Left hindlimb (tissue), 1 donor: ENCODE data around the gene ADAMTSL5.
A peak's percentile ranks its signal among the peaks of the same experiment; 100 is the strongest.

Source experiments
- DNase-seq: peaks from one replicate; pipeline ENCODE4 v3.0.0-alpha.2; 2018

ADAMTSL5 gene

DNA sequence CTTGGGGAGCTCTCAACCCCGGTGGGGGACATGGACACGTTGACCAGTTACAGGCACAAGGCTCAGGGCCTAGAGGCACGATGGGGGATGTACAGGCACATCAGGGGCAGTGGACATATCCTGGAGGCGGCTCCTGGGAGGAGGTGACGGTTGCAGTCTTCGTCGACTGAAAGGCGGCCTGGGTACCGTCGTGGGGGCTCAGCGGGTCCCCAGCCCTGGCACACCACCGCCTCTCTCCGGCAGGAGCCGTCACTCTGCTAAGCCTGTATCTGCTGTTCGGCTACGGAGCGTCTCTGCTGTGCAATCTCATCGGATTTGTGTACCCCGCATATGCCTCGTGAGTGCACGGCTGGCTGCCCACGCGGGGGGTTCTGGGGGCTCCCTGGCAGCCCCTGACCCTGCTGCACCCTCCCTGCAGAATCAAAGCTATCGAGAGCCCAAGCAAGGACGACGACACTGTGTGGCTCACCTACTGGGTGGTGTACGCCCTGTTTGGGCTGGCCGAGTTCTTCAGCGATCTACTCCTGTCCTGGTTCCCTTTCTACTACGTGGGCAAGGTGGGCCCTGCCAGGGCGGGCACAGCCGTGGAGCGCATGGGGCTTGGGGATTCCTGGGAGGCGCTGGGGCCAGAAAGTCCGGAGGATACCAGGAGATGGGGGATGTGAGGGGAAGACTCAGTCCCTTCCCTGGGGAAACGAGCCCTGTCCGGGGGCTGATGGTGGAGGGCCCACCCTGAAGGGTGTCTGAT lies 17.6 kb downstream of the ADAMTSL5 start:
- DNase-seq = no peak

DNA sequence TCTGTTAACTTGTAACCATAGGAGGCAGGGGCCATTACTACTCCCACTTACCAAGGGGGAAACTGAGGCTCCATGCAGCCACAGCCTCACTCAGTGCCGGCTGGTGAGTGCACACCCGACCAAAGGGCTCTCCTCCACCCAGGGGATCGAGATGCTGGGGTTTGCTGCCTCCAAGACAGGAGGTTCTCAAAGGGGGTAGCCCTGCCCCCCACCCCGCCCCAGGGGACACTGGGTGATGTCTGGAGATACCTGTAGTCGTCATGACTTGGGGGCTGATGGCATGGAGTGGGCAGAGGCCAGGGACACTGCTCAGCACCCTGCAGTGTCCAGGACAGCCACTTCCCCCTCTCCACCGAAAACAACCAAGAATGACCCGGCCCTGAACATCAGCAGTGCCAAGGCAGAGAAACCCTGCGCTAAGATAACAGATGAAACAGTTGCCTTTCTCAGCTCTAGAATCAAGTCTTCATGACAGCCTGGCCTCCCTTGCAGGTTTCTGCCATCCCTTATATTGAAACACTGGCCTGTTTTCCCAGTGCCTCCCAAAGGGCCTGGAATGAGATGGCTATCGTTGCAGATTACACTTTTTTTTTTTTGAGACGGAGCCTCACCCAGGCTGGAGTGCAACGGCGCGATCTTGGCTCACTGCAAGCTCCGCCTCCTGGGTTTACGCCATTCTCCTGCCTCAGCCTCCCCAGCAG lies 18.6 kb downstream of the ADAMTSL5 start:
- no peak for DNase-seq

DNA sequence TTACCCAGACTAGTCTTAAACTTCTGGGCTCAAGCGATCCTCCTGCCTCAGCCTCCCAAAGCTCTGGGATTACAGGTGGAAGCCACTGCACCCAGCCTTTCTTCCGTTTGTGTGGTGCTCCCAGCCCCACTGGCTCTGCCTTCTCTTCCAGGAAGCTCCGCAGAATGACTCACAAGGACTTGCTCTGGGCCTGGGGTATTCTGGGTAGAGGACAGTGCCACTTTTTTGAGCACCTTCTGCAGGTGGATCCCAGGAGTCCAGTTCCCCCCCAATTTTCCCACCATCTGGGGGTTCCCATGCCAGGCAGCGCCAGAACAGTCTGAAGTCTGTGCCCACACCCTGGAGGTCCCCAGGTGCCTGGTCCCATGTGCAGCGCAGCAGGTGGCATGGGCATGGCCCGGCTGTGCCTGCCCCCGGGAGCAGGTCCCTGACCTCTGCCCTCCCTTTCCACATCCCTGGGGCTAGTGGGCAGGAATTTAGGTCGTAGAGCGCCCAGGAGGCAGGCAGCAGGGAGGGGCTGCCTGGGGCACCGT lies 20.3 kb downstream of the ADAMTSL5 start:
- DNase-seq = no peak

DNA sequence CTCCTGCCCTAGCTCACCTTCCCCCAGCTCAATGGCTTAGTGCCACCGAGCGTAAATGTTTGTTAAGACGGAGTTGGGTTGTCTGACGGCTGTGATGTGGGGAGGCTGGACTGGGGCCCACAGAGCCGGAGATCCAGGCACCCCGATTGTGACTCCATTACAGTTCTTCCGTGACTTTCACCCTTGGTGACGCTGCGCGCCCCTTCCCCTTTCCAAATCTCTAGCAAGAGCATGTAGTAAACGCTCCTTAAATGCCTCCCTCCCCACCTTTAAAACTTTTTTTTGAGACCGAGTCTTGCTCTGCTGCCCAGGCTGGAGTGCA lies 21.0 kb downstream of the ADAMTSL5 start:
- no peak for DNase-seq

DNA sequence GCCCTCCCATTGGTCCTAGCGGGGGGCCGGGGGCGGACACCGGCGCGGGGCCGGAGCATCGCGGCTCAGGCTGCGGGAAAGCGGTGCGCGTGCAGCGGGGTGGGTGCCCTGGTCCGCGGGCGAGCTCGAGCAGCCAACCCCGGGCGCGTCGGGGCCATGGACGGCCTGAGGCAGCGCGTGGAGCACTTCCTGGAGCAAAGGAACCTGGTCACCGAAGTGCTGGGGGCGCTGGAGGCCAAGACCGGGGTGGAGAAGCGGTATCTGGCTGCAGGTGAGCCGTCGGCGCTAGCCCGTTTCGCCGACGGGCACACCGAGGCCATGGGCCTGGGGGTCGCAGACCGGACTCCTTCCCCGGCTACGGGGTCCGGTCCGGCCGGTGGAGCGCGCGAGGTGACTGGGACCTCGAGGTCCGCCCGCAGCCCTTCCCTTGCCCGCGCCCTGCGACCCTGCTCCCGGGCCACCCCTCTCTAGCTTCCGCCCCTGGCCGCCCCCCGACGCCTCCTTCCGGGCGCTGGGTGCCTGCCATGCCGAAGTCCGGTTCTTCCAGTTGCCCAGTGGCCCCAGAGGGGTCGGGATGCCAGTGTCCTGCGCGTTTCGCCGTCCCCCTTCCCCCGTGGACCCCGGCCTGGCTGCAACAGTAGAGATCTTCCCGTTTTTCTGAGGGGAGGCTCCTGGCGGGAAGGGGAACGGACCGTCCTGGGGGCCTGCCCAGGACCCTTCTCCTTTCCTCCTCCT lies 21.5 kb downstream of the ADAMTSL5 start, which contains the start of gene REEP6:
Gene REEP6, plus strand, starts transcription at position 68 of the 735 bp plus-strand sequence. Its CDS starts 89 bp downstream, at position 157.
- DNase-seq = no peak

DNA sequence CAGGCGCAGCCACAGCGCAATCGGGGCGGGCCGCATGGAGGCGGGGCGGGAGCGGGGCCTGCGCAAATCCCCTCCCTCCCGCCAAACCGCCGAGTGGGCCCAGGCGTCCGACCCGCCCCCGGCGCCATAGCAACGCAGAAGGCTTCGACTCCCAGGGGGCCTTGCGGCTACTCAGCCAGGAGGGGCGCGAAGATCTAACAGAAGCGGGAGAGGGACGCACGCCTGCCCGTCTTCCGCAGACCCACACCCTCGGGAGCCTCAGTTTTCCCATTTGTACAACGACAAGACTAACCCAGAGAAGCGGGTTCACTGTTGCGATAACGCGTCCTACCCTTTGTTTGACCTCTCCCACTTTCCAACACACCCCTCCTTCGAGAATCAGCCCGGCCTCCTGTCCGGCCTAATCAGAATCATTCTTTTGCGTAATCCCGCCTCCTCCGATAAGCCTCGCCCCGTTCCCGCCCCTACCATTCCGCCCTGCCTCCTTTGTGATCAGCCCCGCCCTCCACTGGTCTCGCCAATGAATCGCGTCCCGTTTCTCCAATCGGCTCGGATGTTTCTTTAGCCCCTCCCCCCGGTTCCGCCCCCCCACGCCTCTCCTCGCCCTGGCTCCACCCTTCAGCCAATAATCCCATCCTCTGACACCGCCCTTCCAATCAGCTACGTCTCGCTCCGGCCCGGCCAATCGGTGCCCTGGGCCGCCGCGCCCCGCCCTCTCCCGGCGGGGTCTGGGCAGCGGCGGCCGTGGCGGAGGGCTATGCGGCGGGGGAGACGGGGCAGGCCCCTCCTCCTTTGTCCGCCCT lies 22.3 kb downstream of the ADAMTSL5 start, which contains the start of gene PCSK4:
Gene PCSK4, minus strand, starts transcription at position 40 of the 803 bp plus-strand sequence. Its CDS starts 4 bp downstream, at position 36.
- peak; percentile 100 for DNase-seq

DNA sequence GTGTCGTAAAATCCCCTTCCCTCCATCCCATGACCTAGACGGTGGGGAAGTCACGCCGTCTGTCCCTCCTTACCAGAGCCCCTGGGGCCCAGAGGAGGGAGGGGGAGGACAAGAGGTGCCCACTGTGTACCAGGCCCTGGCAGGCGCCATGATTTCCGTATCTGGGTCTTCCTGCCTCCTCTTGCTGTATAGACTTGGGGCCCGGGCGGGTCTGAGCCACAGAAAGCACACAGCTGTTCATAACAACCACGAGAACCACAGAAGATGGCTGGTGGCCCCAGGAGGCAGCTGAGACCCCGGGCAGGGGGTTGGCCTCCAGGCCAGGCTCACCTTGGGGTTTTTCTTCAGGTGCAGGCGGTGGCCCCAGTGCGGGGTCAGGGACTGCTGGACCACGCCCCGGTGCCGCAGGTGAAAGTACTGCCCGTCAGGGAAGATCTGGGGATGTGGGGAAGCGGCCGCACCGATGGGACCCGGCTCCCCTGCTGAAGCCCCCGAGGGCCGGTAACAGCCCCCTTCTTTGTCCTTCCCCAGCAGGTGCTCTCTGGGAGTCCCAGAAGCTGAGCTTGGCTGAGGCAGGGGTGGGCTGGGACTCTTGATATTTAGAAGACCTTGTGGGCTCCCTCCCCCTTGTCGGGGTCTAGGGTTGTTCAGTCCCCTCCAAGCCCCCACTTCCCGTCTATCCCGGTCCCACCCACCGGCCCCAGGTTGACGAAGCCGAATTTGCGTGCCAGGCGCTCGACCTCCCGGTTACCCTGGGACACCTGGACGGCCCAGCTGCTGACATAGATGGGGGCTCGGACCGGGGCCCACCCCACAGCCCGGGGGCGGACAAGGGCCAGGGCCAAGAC lies 23.1 kb downstream of the ADAMTSL5 start:
- DNase-seq = peak; percentile 47

DNA sequence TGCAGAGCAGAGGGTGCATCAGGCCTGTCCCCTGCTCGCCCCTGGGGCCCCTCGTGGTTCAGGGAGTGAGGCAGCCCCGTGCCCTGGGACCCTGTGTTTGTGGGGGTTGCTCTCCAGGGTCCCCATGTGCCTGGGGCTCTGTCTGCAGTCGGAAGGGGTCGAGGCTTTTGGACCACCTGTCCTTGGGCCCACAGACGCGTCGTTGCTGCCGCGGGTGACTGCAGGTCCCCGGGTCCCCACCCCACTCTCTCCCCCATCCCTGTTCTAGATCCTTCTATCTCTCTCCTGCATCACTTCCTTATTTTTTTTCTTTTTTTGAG lies 24.6 kb downstream of the ADAMTSL5 start:
- DNase-seq = no peak

DNA sequence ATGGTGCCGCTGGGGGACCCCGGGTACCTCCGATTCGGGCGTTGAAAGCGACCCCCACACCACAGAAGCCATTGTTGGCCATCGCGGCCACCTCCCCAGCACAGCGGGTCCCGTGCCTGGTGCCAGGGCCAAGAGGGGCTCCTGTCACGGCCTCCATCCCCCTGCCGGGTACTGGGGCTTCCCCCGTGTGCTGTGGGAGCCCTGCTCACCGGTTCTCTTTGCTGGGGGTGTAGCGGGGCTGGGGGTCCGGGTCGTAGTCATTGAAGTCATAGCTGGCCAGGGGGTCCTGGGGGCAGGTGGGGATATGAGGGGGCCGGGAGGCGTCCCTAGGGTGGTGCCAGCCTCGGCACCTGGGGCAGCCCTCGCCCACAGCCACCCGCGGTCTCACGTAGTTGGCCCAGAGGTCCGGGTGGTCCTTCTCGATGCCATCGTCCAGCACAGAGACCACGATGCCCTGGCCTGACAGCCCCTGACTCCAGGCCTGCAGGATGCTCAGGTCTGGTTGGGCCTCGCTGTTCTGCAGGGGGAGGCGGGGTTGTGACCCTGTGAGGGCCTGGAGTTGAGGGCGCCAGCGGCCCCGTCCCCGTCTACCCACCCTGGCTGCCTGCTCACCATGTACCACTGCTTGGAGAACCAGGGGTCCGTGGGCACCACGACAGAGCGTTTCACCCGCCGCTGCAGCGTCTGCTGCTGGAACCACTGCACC lies 25.1 kb downstream of the ADAMTSL5 start:
- DNase-seq = no peak

DNA sequence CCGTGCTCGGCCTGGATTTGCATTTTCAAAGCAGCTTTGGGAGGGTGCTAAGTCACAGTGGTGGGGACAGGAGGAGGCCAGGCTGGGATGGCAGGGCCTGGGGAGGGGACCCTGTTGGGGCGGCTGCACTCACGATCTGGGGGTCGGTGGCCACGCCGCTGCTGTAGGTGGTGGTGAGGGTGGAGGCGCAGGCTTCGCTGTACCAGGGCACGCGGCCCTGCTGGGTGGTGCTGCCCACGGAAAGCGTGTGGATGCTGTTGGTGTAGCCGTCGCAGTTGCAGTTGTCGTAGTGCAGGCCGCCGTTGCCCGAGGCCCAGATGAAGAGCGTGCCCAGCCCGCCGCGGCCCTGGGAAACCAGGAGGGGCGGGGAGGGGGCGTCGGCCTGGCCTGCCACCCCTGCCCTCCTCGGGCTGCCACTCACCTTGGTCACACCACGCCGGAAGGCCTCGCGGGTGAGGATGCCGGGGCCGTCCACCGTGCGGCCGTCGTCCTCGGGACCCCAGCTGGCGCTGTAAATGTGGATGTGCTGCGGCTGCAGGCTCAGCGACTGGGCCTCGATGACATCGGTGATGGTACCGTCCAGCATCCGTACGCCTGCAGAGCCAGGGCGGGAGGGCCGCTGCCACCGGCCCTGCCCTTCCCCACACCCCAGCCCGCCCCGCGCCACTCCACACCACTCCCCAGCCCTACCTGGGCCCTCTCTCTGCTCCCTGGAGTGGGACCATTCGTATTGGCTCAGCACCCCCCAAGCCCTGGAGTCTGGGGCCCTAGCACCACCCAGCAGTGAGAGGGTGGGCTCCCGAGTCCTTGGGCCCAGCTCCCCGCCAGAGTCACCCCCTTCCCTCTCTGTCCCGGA lies 25.9 kb downstream of the ADAMTSL5 start:
- no peak for DNase-seq

DNA sequence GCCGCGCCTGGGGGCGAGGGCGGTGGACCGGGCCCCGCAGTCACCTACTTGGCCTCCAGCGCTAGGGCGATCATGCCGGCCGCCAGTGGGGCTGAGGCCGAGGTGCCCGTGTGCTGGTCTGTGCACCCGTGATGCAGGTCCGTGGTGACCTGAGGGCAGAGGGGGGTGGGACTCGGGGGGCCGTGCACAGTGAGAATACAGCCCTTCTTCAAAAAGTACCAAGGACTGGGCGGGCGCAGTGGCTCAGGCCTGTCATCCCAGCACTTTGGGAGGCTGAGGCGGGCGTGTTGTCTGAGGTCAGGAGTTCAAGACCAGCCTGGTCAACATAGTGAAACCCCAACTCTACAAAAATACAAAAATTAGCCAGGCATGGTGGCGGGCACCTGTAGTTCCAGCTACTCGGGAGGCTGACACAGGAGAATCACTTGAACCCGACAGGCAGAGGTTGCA lies 28.8 kb downstream of the ADAMTSL5 start:
- no peak for DNase-seq

DNA sequence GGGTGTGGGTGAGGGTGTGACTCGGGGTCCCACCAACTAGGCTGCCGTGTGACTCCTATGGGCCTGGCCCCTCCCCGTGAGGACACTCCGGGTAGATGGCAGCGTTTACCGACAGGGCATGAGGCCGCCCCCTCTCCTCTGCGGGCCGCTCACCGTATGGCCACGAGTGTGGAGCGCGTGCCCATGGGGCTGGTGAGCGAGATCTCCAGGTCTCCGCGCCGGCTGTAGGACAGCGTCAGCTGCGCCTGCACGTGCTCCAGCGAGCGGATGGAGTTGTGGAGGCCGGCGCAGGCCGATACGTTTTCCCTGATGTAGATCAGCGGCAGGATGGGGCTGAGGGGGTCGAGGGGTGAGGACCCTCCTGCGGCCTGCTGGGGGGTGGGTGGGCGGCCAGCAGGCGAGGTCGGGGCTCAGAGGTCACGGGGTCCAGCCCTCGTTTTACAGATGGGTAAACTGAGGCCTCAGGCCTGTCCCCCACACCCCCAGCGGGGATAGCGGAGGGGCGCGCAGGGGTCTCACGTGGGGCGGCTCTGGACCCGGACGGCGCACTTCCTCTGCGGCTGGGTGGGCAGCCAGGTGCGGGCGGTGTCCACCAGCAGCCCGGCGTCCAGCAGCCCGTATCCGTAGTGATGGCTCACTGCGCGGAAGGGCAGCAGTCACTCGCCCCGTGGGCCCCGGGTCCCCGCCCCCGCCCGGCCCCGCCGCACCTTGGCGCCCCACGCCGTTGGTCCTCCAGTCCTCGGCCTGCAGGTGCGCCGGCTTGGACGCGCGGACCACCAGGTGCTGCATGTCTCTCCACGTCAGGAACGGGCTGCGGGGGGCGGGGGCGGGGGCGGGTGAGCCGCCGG lies 29.5 kb downstream of the ADAMTSL5 start:
- DNase-seq = peak; percentile 25

DNA sequence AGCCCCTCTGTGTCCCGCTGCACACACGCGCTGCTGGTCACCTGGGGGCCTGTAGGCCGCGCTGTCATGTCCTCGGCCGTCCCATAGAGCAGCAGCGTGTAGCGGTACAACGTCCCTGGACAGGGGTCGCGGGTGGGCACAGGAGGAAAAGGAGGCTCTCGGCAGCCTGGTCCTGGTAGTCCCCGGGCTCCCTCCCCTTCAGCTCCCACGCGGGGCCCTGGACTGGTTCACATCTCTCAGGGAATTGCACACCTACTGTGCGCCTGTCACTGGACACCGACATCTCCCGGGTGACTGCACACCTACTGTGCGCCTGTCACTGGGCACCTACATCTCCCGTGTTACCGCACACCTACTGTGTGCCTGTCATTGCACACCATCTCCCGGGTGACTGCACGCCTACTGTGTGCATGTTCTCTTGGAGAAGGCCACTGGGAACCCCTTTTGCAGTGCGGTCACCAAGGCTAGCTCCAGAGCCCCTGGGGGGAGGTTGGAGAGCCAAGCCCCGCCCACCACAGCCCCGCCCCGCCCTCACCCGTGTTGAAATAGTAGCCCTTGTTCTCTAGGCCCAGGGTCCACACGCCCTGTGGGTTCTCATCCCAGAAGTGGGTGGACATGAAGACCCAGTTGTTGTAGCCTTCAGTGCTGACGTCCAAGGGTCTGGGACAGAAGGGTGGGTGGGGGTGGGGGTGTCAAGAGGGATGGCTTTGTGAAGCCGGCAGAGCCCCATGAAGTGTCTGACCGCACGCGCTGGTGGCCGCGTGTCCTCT lies 30.3 kb downstream of the ADAMTSL5 start:
- no peak for DNase-seq

DNA sequence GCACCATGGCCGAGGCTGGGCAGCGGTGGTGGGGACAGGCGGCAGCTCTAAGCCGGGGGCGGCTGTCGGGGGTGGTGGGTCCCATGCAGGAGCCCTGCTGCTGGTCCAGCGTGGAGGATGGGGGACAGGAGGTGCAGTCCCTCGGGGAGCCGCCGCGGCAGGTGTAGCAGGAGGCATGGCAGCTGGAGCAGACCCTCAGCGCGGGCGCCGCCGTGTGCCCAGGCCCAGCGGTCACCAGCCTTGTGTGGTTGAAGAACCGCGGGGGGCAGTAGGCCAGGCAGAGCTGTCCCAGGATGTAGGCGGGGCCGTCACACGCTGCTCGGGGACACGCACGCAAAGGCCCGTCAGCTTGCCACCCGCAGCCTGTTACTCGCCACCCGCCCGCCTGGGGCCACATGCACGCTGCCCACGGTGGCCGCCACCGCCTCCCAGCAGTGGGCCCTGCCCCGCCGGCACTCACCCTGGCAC lies 30.9 kb downstream of the ADAMTSL5 start:
- no peak for DNase-seq

DNA sequence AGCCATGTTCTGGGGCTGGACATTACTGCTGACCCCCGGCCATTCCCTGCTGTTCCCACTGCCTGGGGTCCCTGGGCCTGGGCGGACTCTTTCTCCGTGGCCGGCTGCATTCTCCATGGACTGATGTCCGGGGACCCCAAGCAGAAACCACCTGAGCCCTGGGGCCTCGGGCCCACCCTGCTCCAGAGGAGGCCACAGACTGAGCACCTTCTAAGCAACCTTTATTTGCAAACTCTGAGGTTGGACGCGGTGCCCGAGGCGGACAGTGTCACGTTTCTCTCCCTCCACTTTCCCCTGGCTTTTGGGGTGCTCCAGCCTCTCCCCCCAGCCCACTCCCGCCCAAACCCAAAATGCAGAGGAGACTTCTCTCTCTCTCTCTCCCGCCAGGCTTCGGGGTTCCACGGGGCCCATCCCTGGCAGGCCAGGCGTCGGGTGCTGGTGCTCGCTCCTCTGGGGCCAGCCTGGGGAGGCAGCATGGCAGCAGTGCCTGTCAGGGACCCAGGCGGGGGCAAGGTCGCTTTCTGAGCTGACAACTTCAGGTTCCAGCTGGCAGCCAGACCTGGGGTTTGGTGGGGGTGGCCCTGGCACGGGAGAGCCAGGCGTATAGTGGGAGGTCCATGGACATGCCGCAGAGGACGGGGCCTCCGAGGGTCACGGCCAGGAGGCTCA lies 31.5 kb downstream of the ADAMTSL5 start:
- no peak for DNase-seq

DNA sequence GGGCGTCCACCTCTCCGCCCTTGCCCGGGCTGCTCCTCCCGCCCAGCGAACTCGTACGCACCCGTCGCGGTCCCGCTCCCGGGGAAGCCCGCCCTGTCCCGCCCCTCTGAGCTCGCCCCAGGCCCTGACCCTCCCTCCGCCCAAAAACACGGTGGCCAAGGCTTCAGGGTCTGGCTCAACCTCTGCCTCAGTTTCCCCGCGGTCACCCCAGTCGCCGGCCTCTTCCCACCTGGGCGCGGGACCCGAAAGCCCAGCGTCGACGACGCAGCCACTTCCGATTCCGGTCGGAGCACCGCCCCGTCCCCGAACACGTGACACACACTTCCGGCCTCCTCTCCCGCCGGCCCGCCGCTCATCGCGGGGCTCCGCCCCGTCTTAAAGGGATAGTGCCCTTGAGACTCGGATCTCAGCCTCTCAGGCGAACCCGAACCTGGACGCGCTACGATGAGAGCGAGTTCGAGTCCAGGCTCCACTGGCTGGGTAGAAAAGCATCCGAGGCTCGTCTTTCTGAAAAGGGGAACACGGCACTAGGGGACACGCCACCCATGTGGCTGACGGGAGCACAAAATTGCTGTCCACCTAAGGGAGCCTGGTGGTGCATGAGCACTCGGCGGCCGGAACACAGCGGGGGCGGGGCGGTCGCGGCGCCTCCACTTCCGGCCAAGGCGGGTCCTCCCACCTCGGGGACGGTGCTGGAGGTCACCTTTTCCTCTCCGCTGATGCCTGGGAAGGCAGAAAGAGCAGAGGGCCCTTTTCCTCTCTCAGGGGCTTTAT lies 33.7 kb downstream of the ADAMTSL5 start, which contains the start of gene C19orf25:
Gene C19orf25, minus strand, starts transcription at position 282 of the 774 bp plus-strand sequence. CDS start 312 bp downstream, outside the sequence.
- DNase-seq = peak; percentile 93
